NCI-H748 treated with DMSO at 0.1 percent for 48 hours (cell line): ENCODE measurements around the gene SPARC.

Experiments
- DNase-seq: peaks from one replicate; lab custom pipeline; 2025; lab: John Stamatoyannopoulos, UW

SPARC gene

GRCh38 chr5:151659001-151659754 is 27.5 kb downstream of the SPARC start:
- peak; percentile 44 for DNase-seq

- no peak for DNase-seq
Observed at GRCh38 chr5:151657114-151657513, 29.6 kb downstream of the SPARC start.

DNA sequence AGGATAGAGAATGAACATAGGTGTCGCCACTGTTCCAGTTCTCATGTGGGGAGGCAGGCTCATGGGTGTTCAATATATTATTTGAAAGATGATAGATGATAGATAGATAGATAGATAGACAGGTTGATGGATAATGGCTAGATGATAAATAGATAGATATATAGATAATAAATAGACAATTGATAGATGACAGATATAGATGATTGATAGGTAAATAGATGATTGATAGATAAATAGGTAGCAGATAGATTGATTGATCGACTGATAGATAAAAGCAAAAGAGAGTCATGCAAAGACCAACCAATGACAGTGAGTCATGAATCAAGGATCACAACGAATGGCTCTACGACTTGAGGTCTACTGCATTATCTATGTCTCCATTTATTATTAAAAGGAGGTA is 30.4 kb downstream of the SPARC start:
- DNase-seq, result no peak

GRCh38 chr5:151651997-151652645 is 34.6 kb downstream of the SPARC start:
- DNase-seq, result peak; percentile 39

GRCh38 chr5:151648988-151649387 is 37.7 kb downstream of the SPARC start:
- no peak for DNase-seq

DNA sequence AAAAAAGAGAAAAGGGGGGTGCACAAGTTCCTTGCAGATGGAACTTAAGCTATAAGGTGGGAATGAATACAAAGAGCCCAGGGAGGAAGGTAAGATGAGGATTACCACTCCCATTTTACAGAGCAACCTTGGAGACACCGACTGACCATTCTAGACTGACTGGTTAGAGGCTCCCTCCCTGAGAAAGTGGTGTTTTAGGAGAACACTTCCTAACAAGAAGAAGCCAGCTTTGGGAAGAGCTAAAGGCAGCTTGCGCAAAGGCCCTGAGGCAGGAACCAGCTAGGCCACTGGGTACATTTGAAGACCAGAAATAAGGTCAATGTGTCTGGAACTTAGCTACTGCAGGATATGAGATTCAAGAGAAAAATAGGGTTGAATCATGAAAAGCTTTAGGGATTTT is 38.6 kb downstream of the SPARC start:
- DNase-seq, result no peak

- no peak for DNase-seq
Observed at GRCh38 chr5:151647320-151647861, 39.3 kb downstream of the SPARC start.

- DNase-seq, result no peak
Observed at GRCh38 chr5:151646334-151646733, 40.4 kb downstream of the SPARC start.

DNA sequence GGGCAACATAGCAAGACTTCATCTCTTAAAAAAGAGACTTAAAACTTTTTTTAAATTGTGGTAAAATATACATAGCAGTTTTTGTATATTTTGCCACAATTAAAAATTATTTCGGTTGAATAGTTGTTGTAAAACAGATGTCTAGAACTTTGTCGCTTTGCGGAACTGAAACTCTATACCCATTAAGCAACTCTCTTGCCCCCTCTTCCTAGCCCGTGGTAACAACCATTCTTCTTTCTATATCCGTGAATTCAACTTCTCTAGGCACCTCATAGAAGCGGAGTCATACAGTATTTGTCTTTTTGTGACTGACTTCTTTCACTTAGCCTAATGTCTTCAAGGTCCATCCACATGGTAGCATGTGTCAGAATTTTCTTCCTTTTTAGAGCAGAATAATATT is 43.3 kb downstream of the SPARC start:
- DNase-seq, result no peak

GRCh38 chr5:151642472-151643140 is 44.1 kb downstream of the SPARC start:
- no peak for DNase-seq

DNA sequence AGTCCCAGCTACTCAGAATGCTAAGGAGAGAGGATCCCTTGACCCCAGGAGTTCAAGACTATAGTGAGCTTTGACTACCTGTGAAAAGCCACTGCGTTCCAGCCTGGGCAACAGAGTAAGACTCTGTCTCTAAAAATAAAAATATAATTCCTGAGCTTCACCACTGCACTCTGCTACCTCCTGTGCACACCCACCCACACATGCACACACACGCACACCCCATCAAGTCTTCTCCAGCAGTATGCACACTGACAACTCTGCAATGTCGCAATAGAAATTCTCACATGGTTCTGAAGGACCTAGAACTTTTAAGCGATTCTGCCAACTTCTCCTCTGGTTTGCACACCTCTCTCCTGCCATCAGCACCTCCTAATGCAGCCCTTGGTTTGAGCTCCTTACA is 48.1 kb downstream of the SPARC start:
- no peak for DNase-seq

DNA sequence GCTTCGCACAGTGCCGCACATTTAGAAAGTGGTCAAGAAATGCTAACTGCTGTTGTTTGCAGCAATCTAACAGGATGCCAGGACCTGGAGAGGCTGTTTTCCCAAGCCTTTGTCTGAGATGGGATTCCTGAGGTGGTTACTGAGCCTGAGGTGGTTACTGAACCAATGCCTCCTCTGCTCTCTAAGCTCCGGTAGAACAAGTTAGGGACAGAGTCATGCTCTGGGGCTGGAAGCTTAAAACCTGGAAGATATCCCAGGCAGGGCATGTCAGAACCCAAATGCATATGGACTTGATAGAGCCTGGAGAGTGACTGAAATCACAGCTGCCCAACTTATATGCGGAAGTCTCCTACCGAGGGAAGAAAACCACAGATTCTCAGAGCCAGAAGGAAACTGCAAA is 49.0 kb downstream of the SPARC start:
- DNase-seq, result no peak

DNA sequence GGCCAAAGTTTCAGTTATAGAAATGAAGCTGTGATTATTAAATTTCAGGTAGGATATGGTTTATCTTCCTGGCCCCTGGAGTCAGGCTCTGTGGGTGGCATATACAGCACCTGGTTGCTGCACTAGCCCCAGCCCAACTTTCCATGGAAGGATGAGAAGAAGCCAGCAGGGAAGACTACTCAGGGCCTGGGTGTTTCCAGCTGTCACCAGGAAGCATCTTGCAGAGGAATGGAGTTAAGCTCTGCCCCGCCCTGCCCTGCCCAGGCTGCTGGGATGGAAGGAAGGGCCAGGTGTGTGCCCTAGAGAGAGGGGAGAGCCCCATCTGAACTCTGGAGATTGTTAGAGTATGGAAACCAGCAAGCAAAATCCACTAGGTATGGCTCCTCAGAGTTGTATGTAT is 52.8 kb downstream of the SPARC start:
- no peak for DNase-seq

DNA sequence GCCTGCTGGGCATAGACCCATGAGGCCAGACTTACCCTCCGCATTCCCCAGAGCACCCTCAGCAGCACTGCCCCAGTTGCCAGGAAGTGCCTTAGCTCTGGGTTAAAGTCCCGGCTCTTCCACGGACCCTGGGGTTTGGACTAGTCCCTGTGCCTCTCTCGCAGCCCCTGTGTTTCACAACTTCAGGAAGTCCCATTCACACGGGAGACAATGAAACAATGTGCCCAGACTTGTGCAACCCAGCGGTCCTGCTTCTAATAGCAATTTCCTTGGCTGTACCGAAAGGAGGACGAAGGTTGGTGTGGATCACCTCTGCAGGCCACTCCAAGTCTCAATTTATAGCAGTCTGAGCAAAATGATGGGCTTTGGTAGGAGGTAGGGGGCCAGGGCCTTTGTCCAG is 53.8 kb downstream of the SPARC start:
- no peak for DNase-seq

GRCh38 chr5:151632524-151632923 is 54.2 kb downstream of the SPARC start:
- DNase-seq, result no peak

DNA sequence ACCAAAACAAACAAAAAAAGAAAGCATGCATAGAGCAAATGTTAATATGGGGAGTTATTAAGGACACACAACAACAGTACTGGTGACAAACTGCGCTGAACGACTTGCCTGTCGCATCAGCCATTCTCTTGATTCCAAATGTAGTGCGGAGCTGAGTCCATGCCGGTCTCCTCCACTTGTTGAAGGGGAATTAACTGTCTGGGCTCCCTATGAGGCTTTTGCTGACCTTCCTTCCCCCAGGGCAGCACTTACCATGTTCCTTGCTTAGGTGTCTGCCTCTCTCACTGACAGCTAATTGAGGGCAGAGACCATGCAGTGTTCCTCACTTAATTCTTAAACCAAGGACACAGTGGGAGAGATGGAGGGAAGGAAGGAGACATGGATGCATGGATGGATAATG is 54.8 kb downstream of the SPARC start:
- no peak for DNase-seq

GRCh38 chr5:151630088-151630487 is 56.6 kb downstream of the SPARC start:
- no peak for DNase-seq

DNA sequence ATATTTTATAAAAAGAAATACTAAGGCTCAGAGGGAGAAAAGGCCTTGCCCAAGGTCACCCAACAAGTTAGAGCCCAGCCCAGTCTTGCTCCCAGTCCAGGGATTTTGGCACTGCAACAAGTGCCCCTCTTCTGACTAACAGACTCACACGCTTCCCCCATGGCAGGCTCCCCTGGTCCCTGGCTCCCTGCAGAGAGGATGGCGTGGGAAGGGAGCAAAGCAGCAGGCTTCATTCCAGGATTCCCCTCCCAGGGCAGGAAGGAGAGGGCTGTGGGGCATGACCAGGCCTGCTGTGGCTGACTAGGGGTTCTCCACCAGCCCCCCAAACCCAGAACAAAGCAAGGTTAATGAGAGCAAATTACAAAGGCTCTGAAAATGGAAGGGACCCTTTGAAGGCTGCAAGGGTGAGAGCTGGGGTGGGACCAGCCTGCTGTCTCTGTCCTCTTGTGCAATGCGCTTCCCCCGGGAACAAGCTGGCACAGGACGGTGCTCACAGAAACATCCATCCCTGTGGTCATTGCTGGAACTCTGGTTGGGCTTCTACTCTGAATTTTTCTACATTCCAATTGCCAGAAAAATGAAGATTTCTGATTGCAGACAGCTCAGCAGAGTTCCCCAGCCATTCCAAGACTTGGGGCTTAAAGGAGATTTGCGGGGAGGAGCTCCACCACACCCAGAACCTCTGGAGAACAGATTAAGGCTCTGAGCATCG is 58.4 kb downstream of the SPARC start:
- no peak for DNase-seq

- no peak for DNase-seq
Observed at GRCh38 chr5:151627650-151628049, 59.1 kb downstream of the SPARC start.

DNA sequence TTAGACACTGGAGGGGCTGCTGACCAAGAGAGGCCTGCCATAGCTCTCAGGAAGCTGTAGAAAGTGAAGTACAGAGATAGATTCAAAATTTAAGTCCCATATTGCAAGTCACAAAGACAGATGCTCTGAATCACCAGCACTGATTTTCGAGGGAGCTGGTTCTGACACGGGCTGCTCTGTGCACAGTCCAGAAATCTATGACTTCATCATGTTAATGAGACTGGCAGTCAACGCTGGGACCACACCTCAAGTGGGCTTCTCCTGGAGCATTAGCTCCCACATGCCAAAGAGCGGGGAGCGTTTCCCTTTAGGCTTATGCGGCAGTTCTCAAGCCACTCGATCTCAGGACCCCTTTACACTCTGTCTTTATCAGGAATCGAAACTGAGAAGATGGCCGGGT is 61.4 kb downstream of the SPARC start:
- no peak for DNase-seq

DNA sequence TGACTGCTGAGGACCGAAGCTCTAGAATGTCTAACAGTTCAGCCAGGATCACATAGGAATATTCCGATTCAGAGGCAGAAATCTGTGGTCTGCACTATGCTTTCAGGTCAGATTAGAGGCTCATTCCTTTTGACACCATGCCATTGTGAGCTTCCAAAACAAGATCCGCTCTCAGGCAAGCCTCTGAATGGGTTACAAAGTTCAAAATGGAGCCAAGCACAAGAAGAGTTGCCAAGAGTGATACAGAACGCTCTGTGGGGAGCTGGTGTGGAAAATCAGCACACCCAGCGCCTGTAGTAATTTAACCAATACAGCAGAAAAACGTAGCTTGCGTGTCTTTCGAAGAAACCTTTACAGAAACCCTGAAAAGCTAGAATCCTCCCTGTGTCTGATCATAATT is 62.2 kb downstream of the SPARC start:
- DNase-seq, result no peak

- peak; percentile 75 for DNase-seq
Observed at GRCh38 chr5:151622367-151623088, 64.2 kb downstream of the SPARC start.
